BE2C (cell line): ENCODE data around the gene SCUBE2.
A peak's percentile ranks its signal among the peaks of the same experiment; 100 is the strongest.

Experiments used
- DNase-seq: peaks from one replicate; pipeline ENCODE4 v3.0.0-alpha.2; 2020
- H3K27me3 ChIP-seq: fragments of 250-450 bp; sonication (Bioruptor Pico); 2 replicates; pipeline ENCODE4 v1.5.1; 2020; ENCODE audit warnings: mild to moderate bottlenecking
- H3K36me3 ChIP-seq: fragments of 250-450 bp; sonication (Bioruptor Pico); 2 replicates; pipeline ENCODE4 v1.5.1; 2020; ENCODE audit warnings: mild to moderate bottlenecking
- H3K4me1 ChIP-seq: fragments of 250-450 bp; sonication (Bioruptor Pico); 2 replicates; pipeline ENCODE4 v1.5.1; 2020
- H3K4me3 ChIP-seq: 2 replicates; pipeline ENCODE4 v1.5.1; 2011; ENCODE audit warnings: low read depth, low read length
- H3K9me3 ChIP-seq: fragments of 250-450 bp; sonication (Bioruptor Pico); 2 replicates; pipeline ENCODE4 v1.5.1; 2020
- TF ChIP-seq, protein P1 (sequence below): IDR thresholded peaks from 2 replicates; pipeline ENCODE4 v1.5.1; 2012; ENCODE audit warnings: mild to moderate bottlenecking, low read depth, low read length

Gene SCUBE2

DNA sequence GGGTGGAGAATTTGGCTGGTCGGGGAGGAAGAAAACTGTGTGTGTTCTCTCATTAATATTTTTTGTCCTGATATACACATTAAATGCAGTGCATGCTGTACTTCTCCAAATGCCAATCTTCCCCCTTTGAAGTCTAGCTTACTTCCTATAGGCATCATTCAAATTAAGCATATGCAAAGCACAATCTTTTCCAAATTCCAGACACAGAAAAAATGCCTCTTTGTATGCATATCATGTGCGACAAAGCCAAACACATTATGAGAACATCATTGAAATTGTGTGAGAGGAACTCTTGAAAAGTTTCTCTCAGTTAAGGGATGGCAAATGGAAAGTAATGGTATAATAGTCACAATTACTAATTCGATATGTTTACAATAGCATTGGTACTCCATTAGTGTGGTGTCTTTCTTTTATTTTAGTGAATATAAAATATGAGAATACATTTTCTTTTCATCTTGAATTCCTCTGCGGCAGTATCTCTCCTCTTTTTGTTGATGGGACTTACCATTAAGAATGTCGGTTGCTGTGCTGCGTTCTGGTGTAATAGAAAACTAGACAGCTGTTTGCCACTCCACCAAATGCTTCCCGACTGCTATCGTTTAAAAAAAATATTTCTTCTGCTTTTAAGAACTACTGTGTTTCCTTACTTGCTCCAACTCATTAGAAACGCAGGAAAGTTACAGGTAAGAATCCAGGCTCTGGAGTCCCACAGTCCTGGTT lies 68.3 kb downstream of the SCUBE2 start:
- Histone ChIP-seq H3K27me3 (no peaks in the 10 kb centered on the region), H3K36me3 (no peaks in the 10 kb centered on the region), H3K4me3 (no peak overlapping the region), H3K9me3 (no peaks in the 10 kb centered on the region), H3K4me1 (no peaks in the 10 kb centered on the region)
- TF ChIP-seq, protein P1, sequence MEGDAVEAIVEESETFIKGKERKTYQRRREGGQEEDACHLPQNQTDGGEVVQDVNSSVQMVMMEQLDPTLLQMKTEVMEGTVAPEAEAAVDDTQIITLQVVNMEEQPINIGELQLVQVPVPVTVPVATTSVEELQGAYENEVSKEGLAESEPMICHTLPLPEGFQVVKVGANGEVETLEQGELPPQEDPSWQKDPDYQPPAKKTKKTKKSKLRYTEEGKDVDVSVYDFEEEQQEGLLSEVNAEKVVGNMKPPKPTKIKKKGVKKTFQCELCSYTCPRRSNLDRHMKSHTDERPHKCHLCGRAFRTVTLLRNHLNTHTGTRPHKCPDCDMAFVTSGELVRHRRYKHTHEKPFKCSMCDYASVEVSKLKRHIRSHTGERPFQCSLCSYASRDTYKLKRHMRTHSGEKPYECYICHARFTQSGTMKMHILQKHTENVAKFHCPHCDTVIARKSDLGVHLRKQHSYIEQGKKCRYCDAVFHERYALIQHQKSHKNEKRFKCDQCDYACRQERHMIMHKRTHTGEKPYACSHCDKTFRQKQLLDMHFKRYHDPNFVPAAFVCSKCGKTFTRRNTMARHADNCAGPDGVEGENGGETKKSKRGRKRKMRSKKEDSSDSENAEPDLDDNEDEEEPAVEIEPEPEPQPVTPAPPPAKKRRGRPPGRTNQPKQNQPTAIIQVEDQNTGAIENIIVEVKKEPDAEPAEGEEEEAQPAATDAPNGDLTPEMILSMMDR: no peak
- DNase-seq: no peak

DNA sequence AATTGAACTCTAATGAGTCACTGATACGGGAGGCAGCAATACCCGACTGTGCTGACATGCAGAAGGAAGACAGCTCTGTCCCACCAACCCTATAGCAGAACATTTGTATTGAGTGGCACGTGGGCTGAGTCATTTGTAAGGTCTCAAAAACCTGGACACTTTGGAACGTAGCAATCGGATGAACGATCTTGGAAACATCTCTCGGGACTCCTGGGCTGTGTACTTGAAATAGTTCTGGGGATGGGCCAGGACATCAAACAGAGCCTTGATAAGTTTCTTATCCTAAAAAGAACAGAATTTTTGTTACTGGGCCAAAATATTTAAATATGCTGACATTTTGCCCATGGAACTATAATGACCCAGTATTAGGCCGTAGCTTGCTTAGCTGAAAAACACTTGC lies 70.5 kb downstream of the SCUBE2 start:
- TF ChIP-seq, protein P1: no peak
- no peaks in the 10 kb centered on the region for H3K4me1 ChIP-seq
- DNase-seq: no peak
- H3K36me3 ChIP-seq: no peaks in the 10 kb centered on the region
- no peak overlapping the region for H3K4me3 ChIP-seq
- no peaks in the 10 kb centered on the region for H3K27me3 ChIP-seq
- H3K9me3 ChIP-seq: no peaks in the 10 kb centered on the region

- no peak overlapping the region for H3K4me3 ChIP-seq
- TF ChIP-seq, protein P1: no peak
- no peaks in the 10 kb centered on the region for H3K36me3 ChIP-seq
- DNase-seq: no peak
- no peaks in the 10 kb centered on the region for H3K9me3 ChIP-seq
- H3K27me3 ChIP-seq: no peaks in the 10 kb centered on the region
- no peaks in the 10 kb centered on the region for H3K4me1 ChIP-seq
Observed at GRCh38 chr11:9019861-9020260, 71.5 kb downstream of the SCUBE2 start.

GRCh38 chr11:9017773-9018172 lies 73.6 kb downstream of the SCUBE2 start:
- Histone ChIP-seq H3K4me1 (no peaks in the 10 kb centered on the region), H3K27me3 (no peaks in the 10 kb centered on the region), H3K9me3 (no peaks in the 10 kb centered on the region), H3K36me3 (no peaks in the 10 kb centered on the region), H3K4me3 (no peak overlapping the region)
- TF ChIP-seq, protein P1: no peak
- DNase-seq: no peak

DNA sequence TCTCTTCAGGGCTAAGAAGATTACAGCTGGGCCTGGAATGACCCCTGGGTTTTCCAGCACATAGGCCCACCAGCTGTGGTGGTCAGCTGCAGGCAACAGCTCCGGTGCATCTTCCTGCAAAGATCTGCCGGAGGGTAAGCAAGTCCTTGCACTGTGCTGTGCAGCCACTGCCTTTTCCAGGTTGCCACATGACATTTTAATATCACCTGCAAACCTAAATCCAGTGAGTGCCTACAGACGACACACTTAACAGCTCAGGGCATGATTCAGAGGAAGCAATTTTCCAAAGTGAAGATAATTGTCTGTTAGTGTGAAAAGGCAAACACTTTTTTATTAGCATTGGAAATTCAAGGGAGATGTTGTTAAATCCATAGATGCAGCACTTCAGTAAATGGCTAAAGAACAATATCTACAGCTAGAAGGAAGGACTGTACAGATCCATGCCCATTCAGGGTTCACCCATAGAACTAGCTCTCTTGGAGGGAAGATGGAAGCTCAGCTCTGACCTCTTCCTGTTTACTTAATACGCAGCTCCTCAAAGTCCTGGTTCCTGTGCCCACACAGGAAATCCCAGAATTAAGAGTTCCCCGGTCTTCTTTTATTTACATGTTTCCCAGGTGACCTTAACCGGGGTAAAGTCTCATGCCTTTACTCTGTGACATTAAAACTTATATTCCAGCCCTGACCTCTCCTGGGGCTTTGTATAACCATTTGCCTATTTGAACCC lies 74.3 kb downstream of the SCUBE2 start:
- Histone ChIP-seq H3K27me3 (no peaks in the 10 kb centered on the region), H3K9me3 (no peaks in the 10 kb centered on the region), H3K36me3 (no peaks in the 10 kb centered on the region), H3K4me3 (no peak overlapping the region), H3K4me1 (no peaks in the 10 kb centered on the region)
- no peak for DNase-seq
- TF ChIP-seq, protein P1: no peak

DNA sequence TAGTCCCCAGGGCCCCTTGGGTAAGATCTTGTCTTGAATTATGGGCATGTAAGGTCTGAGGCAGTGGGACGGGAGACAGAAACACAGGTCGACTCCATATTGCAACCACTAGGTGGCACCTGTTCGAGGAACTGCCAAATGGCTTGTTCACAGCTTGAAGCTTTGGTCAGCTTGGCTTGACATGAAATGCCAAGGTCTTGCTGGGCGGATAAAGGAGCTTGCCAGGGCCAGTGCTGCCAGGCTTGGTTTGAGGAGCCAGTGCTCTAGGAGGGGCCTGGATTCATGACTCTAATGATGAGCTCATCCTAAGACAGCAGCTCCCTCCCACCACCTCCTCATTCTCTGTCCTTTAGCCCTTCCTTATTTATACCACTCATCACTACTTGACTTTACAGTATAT lies 75.7 kb downstream of the SCUBE2 start:
- TF ChIP-seq, protein P1: peak; percentile 73

More for the DNA sequence above, 75.7 kb downstream of the SCUBE2 start:
- H3K4me3 ChIP-seq: no peak overlapping the region
- H3K36me3 ChIP-seq: no peaks in the 10 kb centered on the region
- peak; percentile 54 for DNase-seq
- H3K9me3 ChIP-seq: no peaks in the 10 kb centered on the region
- no peaks in the 10 kb centered on the region for H3K27me3 ChIP-seq
- no peaks in the 10 kb centered on the region for H3K4me1 ChIP-seq
